Endothelial cell of hepatic sinusoid (primary cell): ENCODE measurements around the gene CACNA1S.

ENCODE experiments used
- in situ Hi-C: cut with HindIII; loops from 2 replicates; pipeline ENCODE4 v1.10.0; 2017; ENCODE audit warnings: low sequenced_read_pairs

Gene CACNA1S

GRCh38 chr1:200992382-200993048, 119.7 kb downstream of the CACNA1S start:
- in situ Hi-C loops, result no loop called here

DNA sequence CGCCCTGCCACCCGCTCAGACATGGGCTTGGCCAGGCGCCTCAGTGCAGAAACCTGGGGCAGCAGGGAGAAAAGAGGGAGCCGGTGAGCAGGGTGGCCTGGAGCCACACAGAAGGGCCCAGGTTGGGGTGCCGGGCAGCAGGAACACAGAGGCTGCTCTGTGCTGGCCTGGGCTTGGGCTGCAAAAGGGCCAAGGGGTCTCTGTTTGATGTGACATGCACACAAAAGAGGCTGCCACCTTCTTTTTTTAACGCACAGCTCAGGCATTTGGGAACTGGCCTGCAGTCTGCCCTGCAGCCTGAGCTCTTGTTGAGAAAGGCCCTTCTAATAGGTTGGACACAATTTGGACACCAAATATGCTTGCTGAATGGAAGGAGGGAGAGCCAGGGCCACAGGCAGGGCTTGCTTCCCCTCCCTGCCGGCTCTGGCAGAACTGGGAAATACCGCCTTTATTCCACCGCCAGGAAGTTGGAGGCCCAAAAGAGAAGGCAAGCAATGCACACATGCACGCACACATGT, 121.1 kb downstream of the CACNA1S start:
- in situ Hi-C loops, result no loop called here

DNA sequence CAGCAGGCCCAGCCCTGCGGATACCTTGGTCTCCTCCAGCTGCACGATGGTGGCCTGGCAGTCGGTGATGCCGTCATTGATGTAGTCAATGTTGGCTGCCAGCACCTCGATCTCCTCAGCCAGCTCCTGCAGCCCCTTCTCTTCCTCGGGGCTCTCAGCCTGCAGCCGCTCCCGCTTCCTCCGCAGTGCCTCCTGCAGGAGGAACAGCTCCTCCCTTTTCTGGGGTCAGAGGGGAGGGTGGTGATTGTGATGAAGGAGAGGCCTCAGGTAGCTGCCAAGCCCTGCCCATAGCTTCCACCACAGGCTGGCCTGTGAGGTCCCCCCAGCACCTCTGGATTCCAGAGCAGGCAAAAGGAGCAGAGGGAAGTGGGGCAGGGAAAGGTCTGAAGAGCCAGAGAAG, 122.1 kb downstream of the CACNA1S start:
- in situ Hi-C loops, result no loop called here
